T-helper 2 cell treated with Interferon-gamma antibody and Interleukin-4, amounts not matched to agents 5 μg/mL and 100 μg/mL, for 36 hours (primary cell): ENCODE results near the gene NR1I3.

Experiments
- DNase-seq: peaks from one replicate; pipeline ENCODE4 v3.0.0; 2021; ENCODE audit warnings: low spot score
- H3K27ac Mint-ChIP-seq: one replicate; pipeline ENCODE4 v1.8.0; 2021; ENCODE audit warnings: mild to moderate bottlenecking, mixed read lengths
- H3K27me3 Mint-ChIP-seq: one replicate; pipeline ENCODE4 v1.8.0; 2021; ENCODE audit warnings: low read depth, mixed read lengths
- H3K36me3 Mint-ChIP-seq: one replicate; pipeline ENCODE4 v1.8.0; 2021; ENCODE audit warnings: low read depth, mixed read lengths
- H3K4me1 Mint-ChIP-seq: one replicate; pipeline ENCODE4 v1.8.0; 2021; ENCODE audit warnings: low read depth, mixed read lengths
- H3K4me3 Mint-ChIP-seq: one replicate; pipeline ENCODE4 v1.8.0; 2022; ENCODE audit warnings: mild to moderate bottlenecking, moderate library complexity, mixed read lengths
- H3K9me3 Mint-ChIP-seq: one replicate; pipeline ENCODE4 v1.8.0; 2021; ENCODE audit warnings: mixed read lengths

NR1I3 gene

GRCh38 chr1:161189036-161189435 is 49.0 kb downstream of the NR1I3 start:
- H3K27me3 Mint-ChIP-seq: no peaks in the 10 kb centered on the region
- no peaks in the 10 kb centered on the region for H3K36me3 Mint-ChIP-seq
- H3K9me3 Mint-ChIP-seq: no peaks in the 10 kb centered on the region
- no peak overlapping the region for H3K27ac Mint-ChIP-seq
- no peak overlapping the region for H3K4me3 Mint-ChIP-seq
- peaks cover 48% of the 10 kb centered on the region for H3K4me1 Mint-ChIP-seq
- DNase-seq: no peak

GRCh38 chr1:161188381-161188780 is 49.6 kb downstream of the NR1I3 start:
- Mint-ChIP-seq H3K4me1 (peaks cover 52% of the 10 kb centered on the region), H3K9me3 (no peaks in the 10 kb centered on the region), H3K36me3 (no peaks in the 10 kb centered on the region), H3K4me3 (no peak overlapping the region), H3K27me3 (no peaks in the 10 kb centered on the region), H3K27ac (peak overlapping the region; percentile 11)
- no peak for DNase-seq

GRCh38 chr1:161187311-161187710 is 50.7 kb downstream of the NR1I3 start:
- DNase-seq: no peak
- H3K4me3 Mint-ChIP-seq: no peak overlapping the region
- peaks cover 4% of the 10 kb centered on the region for H3K36me3 Mint-ChIP-seq
- no peaks in the 10 kb centered on the region for H3K9me3 Mint-ChIP-seq
- no peaks in the 10 kb centered on the region for H3K27me3 Mint-ChIP-seq
- peak overlapping the region; percentile 46 for H3K27ac Mint-ChIP-seq
- peaks cover 53% of the 10 kb centered on the region for H3K4me1 Mint-ChIP-seq

DNA sequence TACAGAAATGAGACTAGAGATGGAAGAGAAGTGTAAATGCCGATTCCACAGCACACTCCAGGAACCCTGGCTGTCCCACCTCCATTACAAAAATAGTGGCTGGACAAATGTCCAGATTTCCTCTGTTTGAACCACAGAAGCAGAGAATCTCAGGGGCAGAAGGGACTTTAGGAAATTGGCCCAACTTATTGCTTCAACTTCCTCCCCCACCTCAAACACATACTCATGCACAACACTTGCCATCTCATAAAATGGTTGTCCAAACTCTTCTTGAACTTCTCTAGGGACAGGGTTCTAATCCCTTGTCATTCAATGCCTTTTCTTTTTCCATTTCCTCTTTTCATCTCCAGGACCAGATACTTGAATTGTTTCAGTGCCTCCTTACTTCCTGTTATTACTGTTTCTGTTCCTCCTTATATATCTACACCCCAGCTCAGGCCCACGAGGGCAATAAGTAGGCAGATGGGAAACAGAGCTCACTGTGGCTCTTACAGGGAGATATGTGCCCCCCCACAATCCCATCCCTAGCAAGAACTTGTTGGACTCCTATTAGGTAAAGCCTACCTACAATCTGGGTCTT is 52.2 kb downstream of the NR1I3 start:
- Mint-ChIP-seq H3K36me3 (peaks cover 8% of the 10 kb centered on the region), H3K4me1 (peaks cover 55% of the 10 kb centered on the region), H3K27ac (peak overlapping the region; percentile 98), H3K4me3 (peak overlapping the region; percentile 79), H3K27me3 (no peaks in the 10 kb centered on the region), H3K9me3 (no peaks in the 10 kb centered on the region)
- DNase-seq: no peak

DNA sequence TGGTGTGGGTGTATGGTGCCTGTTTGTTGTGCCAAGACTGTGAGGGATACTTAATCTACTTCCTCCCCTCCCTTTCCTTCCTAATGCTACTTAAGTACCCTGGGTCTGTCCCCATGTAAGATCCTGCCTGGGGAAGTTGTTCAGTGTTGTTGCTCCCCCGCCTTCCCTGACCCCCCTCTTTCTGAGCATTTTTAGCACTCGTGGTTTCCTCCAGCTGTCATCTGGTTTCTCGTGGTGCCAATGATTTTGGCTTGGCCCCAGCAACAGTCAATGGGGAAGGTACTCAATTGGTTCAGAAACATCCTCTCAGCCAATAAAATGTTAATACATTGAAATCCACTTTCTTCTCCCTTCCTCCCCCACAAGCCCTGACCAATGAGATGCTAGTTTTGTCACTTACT is 52.7 kb downstream of the NR1I3 start:
- no peaks in the 10 kb centered on the region for H3K9me3 Mint-ChIP-seq
- DNase-seq: peak; percentile 73
- H3K27me3 Mint-ChIP-seq: no peaks in the 10 kb centered on the region
- H3K36me3 Mint-ChIP-seq: peaks cover 8% of the 10 kb centered on the region
- H3K4me1 Mint-ChIP-seq: peaks cover 61% of the 10 kb centered on the region
- H3K4me3 Mint-ChIP-seq: peak overlapping the region; percentile 79
- H3K27ac Mint-ChIP-seq: peak overlapping the region; percentile 98

DNA sequence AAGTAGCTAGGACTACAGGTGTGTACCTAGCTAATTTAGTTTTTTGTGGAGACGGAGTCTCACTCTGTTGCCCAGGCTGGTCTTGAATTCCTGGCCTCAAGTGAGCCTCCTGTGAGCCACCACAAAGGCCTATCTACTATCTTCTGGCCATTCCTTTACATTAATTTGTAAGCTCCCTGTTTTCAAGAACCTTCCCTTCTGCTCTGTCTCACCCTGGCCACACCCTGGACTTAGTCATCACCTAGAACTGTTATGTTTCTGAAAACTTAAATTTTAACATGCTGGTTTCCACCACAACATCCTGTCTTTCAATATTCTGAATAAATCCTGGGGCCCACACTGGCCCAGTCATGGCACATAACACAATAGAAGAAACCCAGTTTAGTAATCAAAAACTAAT is 55.8 kb downstream of the NR1I3 start:
- Mint-ChIP-seq H3K4me3 (peak overlapping the region; percentile 67), H3K9me3 (no peaks in the 10 kb centered on the region), H3K36me3 (peaks cover 9% of the 10 kb centered on the region), H3K4me1 (peaks cover 64% of the 10 kb centered on the region), H3K27ac (peak overlapping the region; percentile 97), H3K27me3 (no peaks in the 10 kb centered on the region)
- peak; percentile 73 for DNase-seq

- no peaks in the 10 kb centered on the region for H3K9me3 Mint-ChIP-seq
- H3K4me1 Mint-ChIP-seq: peaks cover 62% of the 10 kb centered on the region
- H3K27me3 Mint-ChIP-seq: no peaks in the 10 kb centered on the region
- peak overlapping the region; percentile 2 for H3K4me3 Mint-ChIP-seq
- peaks cover 19% of the 10 kb centered on the region for H3K36me3 Mint-ChIP-seq
- no peak for DNase-seq
- H3K27ac Mint-ChIP-seq: peak overlapping the region; percentile 64
Observed at GRCh38 chr1:161180639-161181038, 57.4 kb downstream of the NR1I3 start.

GRCh38 chr1:161179698-161180097 is 58.3 kb downstream of the NR1I3 start:
- no peak for DNase-seq
- H3K27me3 Mint-ChIP-seq: no peaks in the 10 kb centered on the region
- no peak overlapping the region for H3K4me3 Mint-ChIP-seq
- no peak overlapping the region for H3K27ac Mint-ChIP-seq
- peaks cover 28% of the 10 kb centered on the region for H3K36me3 Mint-ChIP-seq
- peaks cover 60% of the 10 kb centered on the region for H3K4me1 Mint-ChIP-seq
- H3K9me3 Mint-ChIP-seq: no peaks in the 10 kb centered on the region
